CD4-positive, alpha-beta T cell (primary cell): ENCODE results near the gene PROSER2. TPM values are rescaled to one million over a fixed set of nuclear protein-coding genes. Genes with fewer than 3 reads are reported as not detected.

Experiments used
- ATAC-seq: fragments of 200-7000 bp; cut with Tn5 transposase; one replicate; pipeline ENCODE4 v1.10.0; 2022; ENCODE audit warnings: mild to moderate bottlenecking; ENCODE audit not compliant: poor library complexity
- CTCF ChIA-PET: fragments of 350-600 bp; sonication (Branson Sonifier 250); formaldehyde crosslinking; loops from one replicate; lab custom pipeline; 2021; ENCODE audit warnings: antibody characterized with exemption, inconsistent platforms; lab: Charles Lee
- POLR2A ChIA-PET: fragments of 350-600 bp; sonication (Branson Sonifier 250); formaldehyde crosslinking; loops from one replicate; lab custom pipeline; 2021; ENCODE audit warnings: antibody characterized with exemption, inconsistent platforms; lab: Charles Lee
- DNase-seq, 14 experiments: peaks; one replicate each; pipeline ENCODE4 v3.0.0-alpha.2; 2013 to 2020; ENCODE audit warnings: mixed read lengths in 2 of 14
- H3K27ac ChIP-seq, 2 donors: one replicate each; pipeline versions ENCODE4 v1.5.1 to v1.7.0; 2013; ENCODE audit warnings: low read length in 2 of 2, low read depth in 1 of 2, mild to moderate bottlenecking in 1 of 2
- H3K27me3 ChIP-seq, 2 experiments: 1 replicate in 1 of 2; 2 replicates in 1 of 2; pipeline versions ENCODE4 v1.6.1 to v1.7.0; 2013; ENCODE audit warnings: low read length in 2 of 2, control low read depth in 1 of 2, mild to moderate bottlenecking in 1 of 2, moderate library complexity in 1 of 2; ENCODE audit not compliant: insufficient read depth in 2 of 2, control insufficient read depth in 1 of 2
- H3K36me3 ChIP-seq: one replicate; pipeline ENCODE4 v1.6.1; 2013; ENCODE audit warnings: low read length, control low read depth; ENCODE audit not compliant: insufficient read depth
- H3K4me1 ChIP-seq: one replicate; pipeline ENCODE4 v1.6.1; 2013; ENCODE audit warnings: low read length, control low read depth; ENCODE audit not compliant: insufficient read depth
- H3K4me3 ChIP-seq: one replicate; pipeline ENCODE4 v1.5.1; 2013; ENCODE audit warnings: mild to moderate bottlenecking, low read length, moderate library complexity
- H3K9me3 ChIP-seq, 2 experiments: 1 replicate in 1 of 2; 2 replicates in 1 of 2; pipeline versions ENCODE4 v1.6.1 to v1.7.0; 2013; ENCODE audit warnings: low read length in 2 of 2, mild to moderate bottlenecking in 2 of 2, control low read depth in 1 of 2, moderate library complexity in 1 of 2; ENCODE audit not compliant: control insufficient read depth in 1 of 2, insufficient read depth in 1 of 2
- H3K27ac Mint-ChIP-seq: one replicate; pipeline ENCODE4 v1.8.0; 2020; ENCODE audit warnings: mixed read lengths
- H3K27me3 Mint-ChIP-seq: one replicate; pipeline ENCODE4 v1.8.0; 2021; ENCODE audit warnings: mixed read lengths
- H3K36me3 Mint-ChIP-seq: one replicate; pipeline ENCODE4 v1.8.0; 2021; ENCODE audit warnings: low read depth, mixed read lengths
- H3K4me1 Mint-ChIP-seq: one replicate; pipeline ENCODE4 v1.8.0; 2021; ENCODE audit warnings: low read depth, mixed read lengths
- H3K4me3 Mint-ChIP-seq: one replicate; pipeline ENCODE4 v1.8.0; 2020; ENCODE audit warnings: mild to moderate bottlenecking, mixed read lengths
- H3K9me3 Mint-ChIP-seq: one replicate; pipeline ENCODE4 v1.8.0; 2020; ENCODE audit warnings: mixed read lengths
- intact Hi-C, 2 experiments: fragments of 100-400 bp; cut with DNase I in 1 of 2; cut with micrococcal nuclease in 1 of 2; formaldehyde crosslinking; loops; one replicate each; pipeline versions ENCODE4 v1.15.1 to v1.9.0; 2023 to 2025; cut with DNase I, micrococcal nuclease
- total RNA-seq, 174 experiments: library from RNA in 2 of 174; stranded (reverse) in 2 of 174; gene quantifications; one replicate each; pipeline ENCODE4 v1.2.3 and lab custom pipeline; 2021 to 2026
- TF ChIP-seq, protein P1 (sequence below): fragments of 200-600 bp; IDR thresholded peaks from one replicate; pipeline ENCODE4 v1.8.0; 2022; ENCODE audit warnings: antibody characterized with exemption, mild to moderate bottlenecking

PROSER2 gene
- total RNA-seq, 2 experiments from 2014 or later, result 1.1 TPM

DNA sequence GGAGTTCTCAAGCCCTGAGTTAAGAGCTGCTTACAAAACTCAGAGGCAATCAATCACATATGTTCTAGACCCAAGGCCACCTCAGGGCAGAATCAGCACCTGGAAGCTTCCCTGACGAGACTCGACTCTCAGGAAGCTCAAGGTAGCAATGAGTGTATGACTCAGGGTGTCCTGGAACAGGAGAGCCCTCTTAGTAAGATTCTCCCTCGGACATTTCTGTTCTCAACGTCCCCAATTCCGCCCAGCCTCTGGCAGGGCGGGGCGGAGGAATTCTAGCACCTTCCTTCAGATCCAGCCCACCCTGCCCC is 39.6 kb upstream of the PROSER2 start:
- intact Hi-C loops, result loop anchor here in 1 of 2 experiments (5.0 kb wide), 1 partner anchor 204 kb away; no protein-coding TSS in a partner anchor
- Histone ChIP-seq H3K4me1 (no peaks in the 10 kb centered on the region), H3K27me3 (no peaks in the 10 kb centered on the region), H3K36me3 (no peaks in the 10 kb centered on the region), H3K4me3 (no peak overlapping the region), H3K9me3 (no peaks in the 10 kb centered on the region), H3K27ac (no peak overlapping the region)
- TF ChIP-seq, protein P1, sequence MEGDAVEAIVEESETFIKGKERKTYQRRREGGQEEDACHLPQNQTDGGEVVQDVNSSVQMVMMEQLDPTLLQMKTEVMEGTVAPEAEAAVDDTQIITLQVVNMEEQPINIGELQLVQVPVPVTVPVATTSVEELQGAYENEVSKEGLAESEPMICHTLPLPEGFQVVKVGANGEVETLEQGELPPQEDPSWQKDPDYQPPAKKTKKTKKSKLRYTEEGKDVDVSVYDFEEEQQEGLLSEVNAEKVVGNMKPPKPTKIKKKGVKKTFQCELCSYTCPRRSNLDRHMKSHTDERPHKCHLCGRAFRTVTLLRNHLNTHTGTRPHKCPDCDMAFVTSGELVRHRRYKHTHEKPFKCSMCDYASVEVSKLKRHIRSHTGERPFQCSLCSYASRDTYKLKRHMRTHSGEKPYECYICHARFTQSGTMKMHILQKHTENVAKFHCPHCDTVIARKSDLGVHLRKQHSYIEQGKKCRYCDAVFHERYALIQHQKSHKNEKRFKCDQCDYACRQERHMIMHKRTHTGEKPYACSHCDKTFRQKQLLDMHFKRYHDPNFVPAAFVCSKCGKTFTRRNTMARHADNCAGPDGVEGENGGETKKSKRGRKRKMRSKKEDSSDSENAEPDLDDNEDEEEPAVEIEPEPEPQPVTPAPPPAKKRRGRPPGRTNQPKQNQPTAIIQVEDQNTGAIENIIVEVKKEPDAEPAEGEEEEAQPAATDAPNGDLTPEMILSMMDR, result no peak
- no peak overlapping the region for H3K27ac Mint-ChIP-seq
- DNase-seq (no peak), ATAC-seq (no peak)
- H3K9me3 Mint-ChIP-seq, result no peaks in the 10 kb centered on the region
- H3K36me3 Mint-ChIP-seq, result no peaks in the 10 kb centered on the region
- ChIA-PET POLR2A (interaction anchor here (0.6 kb wide), 1 partner anchor 1951 kb away, joined by 3 read pairs; no protein-coding TSS in a partner anchor), CTCF (no interaction called here)
- no peaks in the 10 kb centered on the region for H3K4me1 Mint-ChIP-seq
- no peaks in the 10 kb centered on the region for H3K27me3 Mint-ChIP-seq
- no peak overlapping the region for H3K4me3 Mint-ChIP-seq

DNA sequence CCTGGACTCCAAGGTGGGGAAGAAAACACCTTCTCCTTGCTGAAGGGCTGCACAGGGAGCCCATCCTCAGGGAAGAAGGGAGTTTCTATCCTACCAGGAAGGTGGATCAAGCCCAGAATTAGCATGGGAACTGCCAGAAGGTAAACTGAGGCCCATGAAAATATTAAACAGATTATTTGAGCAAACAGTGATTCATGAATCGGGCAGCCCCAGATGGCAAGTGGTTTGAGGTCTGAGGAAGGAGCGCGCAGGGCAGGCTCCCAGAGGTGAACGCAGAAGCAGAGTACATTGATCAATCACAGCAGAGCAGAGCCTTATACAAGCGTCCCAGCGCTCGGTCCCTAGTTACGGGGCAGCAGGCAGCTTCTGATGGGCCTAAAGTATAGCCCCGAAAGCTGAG is 35.8 kb upstream of the PROSER2 start:
- Mint-ChIP-seq H3K4me1 (no peaks in the 10 kb centered on the region), H3K27me3 (no peaks in the 10 kb centered on the region), H3K4me3 (no peak overlapping the region), H3K27ac (no peak overlapping the region), H3K9me3 (no peaks in the 10 kb centered on the region), H3K36me3 (no peaks in the 10 kb centered on the region)
- Histone ChIP-seq H3K27me3 (no peaks in the 10 kb centered on the region), H3K36me3 (no peaks in the 10 kb centered on the region), H3K4me1 (no peaks in the 10 kb centered on the region), H3K9me3 (no peaks in the 10 kb centered on the region), H3K4me3 (no peak overlapping the region), H3K27ac (no peak overlapping the region)
- intact Hi-C loops, result no loop called here
- DNase-seq (no peak), ATAC-seq (no peak)
- ChIA-PET POLR2A (no interaction called here), CTCF (no interaction called here)
- TF ChIP-seq, protein P1, result no peak

DNA sequence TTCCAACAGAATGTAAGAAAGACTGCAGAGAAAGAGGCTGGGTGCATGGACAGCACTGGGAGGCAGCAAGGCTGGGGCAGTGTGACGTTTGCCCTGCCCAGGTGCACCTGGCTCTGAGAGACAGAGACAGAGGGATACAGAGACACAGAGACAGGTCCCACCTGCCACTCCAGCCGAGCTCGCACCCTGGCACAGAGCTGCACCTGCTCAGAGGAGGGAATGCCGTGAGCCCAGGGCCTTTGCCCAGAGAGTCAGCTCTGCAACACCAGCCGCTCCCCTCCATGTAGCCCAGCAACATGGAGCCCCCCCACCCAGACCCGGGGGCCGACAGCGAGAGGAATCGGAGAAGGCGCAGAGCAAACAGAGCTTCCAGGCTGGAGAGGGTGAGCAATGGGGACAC is 35.3 kb upstream of the PROSER2 start:
- ChIA-PET POLR2A (no interaction called here), CTCF (interaction anchor here (0.7 kb wide), 1 partner anchor 11 kb away, joined by 3 read pairs; no protein-coding TSS in a partner anchor)
- Mint-ChIP-seq H3K27me3 (no peaks in the 10 kb centered on the region), H3K27ac (no peak overlapping the region), H3K9me3 (no peaks in the 10 kb centered on the region), H3K4me1 (no peaks in the 10 kb centered on the region), H3K4me3 (no peak overlapping the region), H3K36me3 (no peaks in the 10 kb centered on the region)
- Histone ChIP-seq H3K4me3 (no peak overlapping the region), H3K36me3 (no peaks in the 10 kb centered on the region), H3K9me3 (no peaks in the 10 kb centered on the region), H3K27ac (no peak overlapping the region), H3K27me3 (no peaks in the 10 kb centered on the region), H3K4me1 (no peaks in the 10 kb centered on the region)
- intact Hi-C loops, result no loop called here
- ATAC-seq (no peak), DNase-seq (no peak)
- TF ChIP-seq, protein P1, result no peak
